OCI-LY7 (cell line): ENCODE data around the gene TAB2. TPM values are rescaled to one million over a fixed set of nuclear protein-coding genes. Genes with fewer than 3 reads are reported as not detected.

Experiments used
- BruUV-seq: library from RNA; stranded (reverse); fragments of 400-500 nt; replicated peaks from 2 replicates; lab custom pipeline; 2021; lab: Mats Ljungman, UMichigan
- CTCF ChIA-PET: fragments of 300-600 bp; sonication (Branson Sonifier 250); formaldehyde crosslinking; loops from one replicate; lab custom pipeline; 2022; ENCODE audit warnings: antibody characterized with exemption; ENCODE audit not compliant: unreplicated experiment; lab: Charles Lee
- POLR2A ChIA-PET: fragments of 300-600 bp; sonication (Branson Sonifier 250); formaldehyde crosslinking; loops from one replicate; lab custom pipeline; 2022; ENCODE audit warnings: antibody characterized with exemption; lab: Charles Lee
- DNase-seq: peaks from one replicate; pipeline ENCODE4 v3.0.0-alpha.2; 2015; ENCODE audit warnings: low spot score
- H2AFZ ChIP-seq: fragments of 200-600 bp; sonication (generic), shearing (Covaris generic); 2 replicates; pipeline ENCODE4 v1.6.1; 2014; ENCODE audit warnings: mild to moderate bottlenecking, antibody characterized with exemption, low read length, moderate library complexity
- H3K27ac ChIP-seq: fragments of 200-600 bp; sonication (generic); 2 replicates; pipeline ENCODE4 v1.5.1; 2014; ENCODE audit warnings: mixed run types, low read depth, mild to moderate bottlenecking, moderate library complexity, low read length, inconsistent platforms; ENCODE audit not compliant: poor library complexity, severe bottlenecking
- H3K36me3 ChIP-seq: fragments of 200-600 bp; sonication (generic); 2 replicates; pipeline ENCODE4 v1.6.1; 2014; ENCODE audit warnings: mild to moderate bottlenecking, antibody characterized with exemption, low read length, moderate library complexity, mixed read lengths; ENCODE audit not compliant: insufficient read depth
- H3K4me1 ChIP-seq: fragments of 200-600 bp; sonication (generic); 2 replicates; pipeline ENCODE4 v1.5.1; 2014; ENCODE audit warnings: mild to moderate bottlenecking, low read length; ENCODE audit not compliant: insufficient read depth, poor library complexity, severe bottlenecking
- H3K4me2 ChIP-seq: fragments of 200-600 bp; sonication (generic); 2 replicates; pipeline ENCODE4 v1.6.1; 2014; ENCODE audit warnings: mild to moderate bottlenecking, low read length
- H3K4me3 ChIP-seq: fragments of 200-600 bp; sonication (generic); 2 replicates; pipeline ENCODE4 v1.5.1; 2014; ENCODE audit warnings: mild to moderate bottlenecking, low read depth, low read length; ENCODE audit not compliant: poor library complexity, severe bottlenecking
- H3K79me2 ChIP-seq: fragments of 200-600 bp; sonication (generic); 2 replicates; pipeline ENCODE4 v1.6.1; 2016; ENCODE audit warnings: low read depth, mild to moderate bottlenecking, low read length, moderate library complexity, mixed read lengths; ENCODE audit not compliant: insufficient read depth
- H3K9me2 ChIP-seq: fragments of 200-600 bp; sonication (generic); 2 replicates; pipeline ENCODE4 v1.6.1; 2016; ENCODE audit warnings: mild to moderate bottlenecking, low read length, mixed read lengths; ENCODE audit not compliant: insufficient read depth
- H3K9me3 ChIP-seq: fragments of 200-600 bp; sonication (generic); 2 replicates; pipeline ENCODE4 v1.6.1; 2014; ENCODE audit warnings: mild to moderate bottlenecking, mixed run types, low read length, mixed read lengths
- H4K20me1 ChIP-seq: fragments of 200-600 bp; sonication (generic); 2 replicates; pipeline ENCODE4 v1.6.1; 2014; ENCODE audit warnings: mild to moderate bottlenecking, antibody characterized with exemption, low read length, moderate library complexity, mixed read lengths; ENCODE audit not compliant: insufficient read depth
- CTCF ChIP-seq: fragments of 200-600 bp; sonication (generic); conservative IDR thresholded peaks from 2 replicates; pipeline ENCODE4 v1.5.1; 2014; ENCODE audit warnings: mild to moderate bottlenecking, antibody characterized with exemption, low read length, moderate library complexity, mixed read lengths
- EZH2phosphoT487 ChIP-seq: fragments of 200-600 bp; sonication (generic); IDR thresholded peaks from 2 replicates; pipeline ENCODE4 v1.6.1; 2018; ENCODE audit warnings: low read depth, borderline replicate concordance, mild to moderate bottlenecking, mixed run types, antibody characterized with exemption, low read length, moderate library complexity, mixed read lengths
- intact Hi-C: fragments of 100-400 bp; cut with micrococcal nuclease; formaldehyde crosslinking; loops from one replicate; pipeline ENCODE4 v1.10.0; 2022; ENCODE audit not compliant: unreplicated experiment
- total RNA-seq, 2 experiments: library from RNA; depleted of rRNA in 1 of 2; stranded (reverse); fragments of >200 nt in 1 of 2; shearing (Covaris generic) in 1 of 2; gene quantifications; 2 replicates each; pipeline ENCODE4 v1.2.3, GENCODE V29; 2014 to 2022

The TAB2 gene
- total RNA-seq, 2 experiments from 2014 or later = 17.3 to 35.8 TPM

- Histone ChIP-seq H4K20me1 (peaks cover 46% of the 10 kb centered on the region), H3K9me3 (no peaks in the 10 kb centered on the region), H3K79me2 (peaks cover 100% of the 10 kb centered on the region), H3K36me3 (peaks cover 5% of the 10 kb centered on the region; the same call in 1 of the 2 replicates), H3K4me1 (peaks cover 3% of the 10 kb centered on the region), H3K4me3 (no peak overlapping the region), H3K9me2 (no peaks in the 10 kb centered on the region), H3K4me2 (no peak overlapping the region), H2AFZ (no peak overlapping the region), H3K27ac (no peak overlapping the region)
- POLR2A ChIA-PET = interaction anchor here (1.3 kb wide), 1 partner anchor 8 kb away, joined by 3 read pairs; no protein-coding TSS in a partner anchor
- CTCF ChIA-PET = no interaction called here
- no peak for DNase-seq
- intact Hi-C loops = no loop called here
- no TSS peak for BruUV-seq
- TF ChIP-seq EZH2phosphoT487 (no peak), CTCF (no peak)
Observed at GRCh38 chr6:149334682-149335160, 17.2 kb downstream of the TAB2 start.

GRCh38 chr6:149335924-149336608, 18.6 kb downstream of the TAB2 start:
- BruUV-seq = no TSS peak
- POLR2A ChIA-PET = interaction anchor here (0.6 to 1.3 kb wide), 3 partner anchors 9 to 196 kb away, joined by 3 to 5 read pairs (median 4); no protein-coding TSS in a partner anchor

More at GRCh38 chr6:149335924-149336608, 18.6 kb downstream of the TAB2 start:
- TF ChIP-seq EZH2phosphoT487 (no peak), CTCF (no peak)
- Histone ChIP-seq H4K20me1 (peaks cover 37% of the 10 kb centered on the region), H3K4me2 (no peak overlapping the region), H2AFZ (no peak overlapping the region), H3K9me2 (no peaks in the 10 kb centered on the region), H3K4me1 (peaks cover 3% of the 10 kb centered on the region), H3K36me3 (peaks cover 5% of the 10 kb centered on the region; the same call in 1 of the 2 replicates), H3K4me3 (no peak overlapping the region), H3K9me3 (no peaks in the 10 kb centered on the region), H3K27ac (no peak overlapping the region), H3K79me2 (peaks cover 100% of the 10 kb centered on the region)
- DNase-seq = no peak
- CTCF ChIA-PET = no interaction called here
- intact Hi-C loops = no loop called here
